ENCODE measurements around the gene MAP3K5.

- no peak for TF ChIP-seq POLR2A (IDR thresholded peaks at IDR 0.05; ENCODE audit: low read depth)
- no peak for TF ChIP-seq CTCF (IDR thresholded peaks at IDR 0.05)
- no peak for TF ChIP-seq POLR2AphosphoS5 (IDR thresholded peaks at IDR 0.05)
Observed at GRCh38 chr6:136823128-136823660, 30.9 kb upstream of the MAP3K5 start.
